Medulla oblongata (tissue), 1 donor: ENCODE results near the gene DLX3.

Experiments used
- DNase-seq: peaks from one replicate; pipeline ENCODE4 v3.0.0-alpha.2; 2015; ENCODE audit errors: extremely low spot score

DLX3 gene

GRCh38 chr17:50024808-50025207 lies 29.8 kb upstream of the DLX3 start:
- DNase-seq = no peak

- no peak for DNase-seq
Measured at GRCh38 chr17:50023520-50023919, 28.5 kb upstream of the DLX3 start.

DNA sequence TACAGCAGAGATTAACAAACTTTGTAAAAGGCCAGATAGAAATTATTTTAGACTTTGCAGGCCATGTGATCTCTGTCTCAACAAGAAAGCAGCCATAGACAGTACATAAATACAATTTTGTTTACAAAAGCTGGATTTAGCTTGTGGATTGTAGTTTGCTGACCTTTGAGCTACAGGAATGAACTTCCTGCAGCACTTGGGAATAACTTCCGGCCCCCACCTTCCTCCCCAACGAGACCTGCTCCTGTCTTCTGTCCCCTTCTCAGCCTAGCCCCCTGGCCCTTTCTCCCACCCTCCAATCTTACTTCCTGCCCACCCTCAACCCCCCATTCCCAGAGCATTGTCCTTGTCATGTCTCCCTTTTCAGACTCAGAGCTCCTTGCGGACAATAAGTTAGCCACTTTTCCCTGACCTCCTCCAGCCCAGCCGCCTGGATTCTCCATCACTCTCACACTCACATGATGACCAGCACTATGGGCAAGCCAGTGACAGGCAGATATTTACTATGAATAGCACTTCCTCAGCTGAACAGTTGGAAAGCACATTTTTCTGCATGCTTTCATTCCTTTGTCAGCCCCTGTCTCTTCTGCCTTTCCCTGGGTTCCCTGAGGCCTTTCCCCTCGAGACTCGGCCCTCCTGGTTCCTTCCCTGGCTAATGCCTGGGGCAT lies 27.6 kb upstream of the DLX3 start:
- DNase-seq = no peak

- no peak for DNase-seq
Measured at GRCh38 chr17:50021681-50022370, 26.8 kb upstream of the DLX3 start.

GRCh38 chr17:50020841-50021599 lies 26.0 kb upstream of the DLX3 start:
- DNase-seq = no peak

DNA sequence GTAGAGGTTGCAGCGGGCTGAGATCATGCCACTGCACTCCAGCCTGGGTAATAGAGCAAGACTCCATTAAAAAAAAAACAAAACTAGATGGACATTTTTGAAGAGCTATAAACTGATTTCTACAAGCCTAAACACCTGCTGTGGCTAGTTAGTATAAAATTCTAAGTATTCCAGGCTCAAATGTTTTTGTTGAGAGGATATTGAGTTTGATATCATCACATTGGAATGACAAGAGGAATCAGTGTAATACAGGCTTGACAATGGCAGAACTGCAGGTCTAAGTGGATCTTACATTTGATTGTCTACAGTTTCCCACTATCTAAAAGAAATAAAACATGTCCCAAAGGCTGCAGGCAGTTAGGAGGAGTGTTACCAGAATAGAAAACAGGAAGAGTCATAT lies 23.9 kb upstream of the DLX3 start:
- DNase-seq = no peak

DNA sequence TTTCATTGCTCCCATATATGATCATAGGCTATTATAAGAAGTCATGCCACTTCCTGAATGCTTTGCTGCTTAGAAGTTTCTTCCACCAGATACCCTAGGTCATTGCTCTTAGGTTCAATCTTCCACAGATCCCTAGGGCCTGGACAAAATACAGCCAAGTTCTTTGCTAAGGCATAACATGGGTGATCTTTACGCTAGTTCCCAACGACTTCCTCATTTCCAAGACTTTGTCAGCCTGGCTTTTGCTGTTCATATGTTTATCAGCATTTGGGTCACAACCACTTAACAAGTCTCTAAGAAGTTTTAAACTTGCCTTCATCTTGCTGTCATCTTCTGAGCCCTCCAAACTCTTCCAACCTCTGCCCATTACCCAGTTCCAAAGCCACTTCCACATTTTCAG lies 20.1 kb upstream of the DLX3 start:
- no peak for DNase-seq

- no peak for DNase-seq
Measured at GRCh38 chr17:50014471-50015088, 19.6 kb upstream of the DLX3 start.

GRCh38 chr17:50013079-50013478 lies 18.1 kb upstream of the DLX3 start:
- no peak for DNase-seq

DNA sequence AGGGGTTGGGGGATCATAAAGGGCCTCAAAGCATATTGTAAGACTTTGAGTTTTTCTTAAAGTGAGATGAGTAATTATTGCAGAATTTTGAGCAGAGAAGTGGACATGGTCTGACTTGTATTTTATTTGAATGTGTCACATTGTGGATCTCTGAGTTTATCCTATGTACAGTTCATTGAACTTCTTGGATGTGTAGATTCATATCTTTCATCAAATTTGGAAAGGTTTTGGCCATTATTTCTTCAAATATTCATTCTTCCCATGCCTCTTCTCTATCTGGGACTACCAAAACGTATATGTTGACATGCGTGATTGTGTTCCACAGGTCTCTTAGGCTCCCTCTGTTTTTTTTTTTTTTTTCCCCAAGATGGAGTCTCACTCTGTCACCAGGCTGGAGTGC lies 14.3 kb upstream of the DLX3 start:
- DNase-seq = no peak

DNA sequence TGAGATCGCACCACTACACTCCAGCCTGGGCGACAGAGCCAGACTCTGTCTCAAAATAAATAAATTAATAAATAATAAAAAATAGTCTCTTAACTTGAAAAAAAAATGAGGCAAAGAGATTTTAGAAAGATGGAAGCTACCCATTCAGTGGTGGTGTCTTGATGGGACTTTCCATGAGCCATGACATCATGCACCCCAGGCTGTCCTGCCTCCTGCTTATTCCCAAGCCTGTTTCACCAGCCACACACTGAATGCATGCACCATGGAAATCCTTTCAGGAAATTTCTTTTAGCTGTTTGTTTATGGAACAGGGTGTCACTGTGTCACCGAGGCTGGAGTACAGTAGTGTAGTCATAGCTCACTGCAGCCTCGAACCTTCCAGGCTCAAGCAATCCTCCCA lies 8.9 kb upstream of the DLX3 start:
- DNase-seq = no peak

DNA sequence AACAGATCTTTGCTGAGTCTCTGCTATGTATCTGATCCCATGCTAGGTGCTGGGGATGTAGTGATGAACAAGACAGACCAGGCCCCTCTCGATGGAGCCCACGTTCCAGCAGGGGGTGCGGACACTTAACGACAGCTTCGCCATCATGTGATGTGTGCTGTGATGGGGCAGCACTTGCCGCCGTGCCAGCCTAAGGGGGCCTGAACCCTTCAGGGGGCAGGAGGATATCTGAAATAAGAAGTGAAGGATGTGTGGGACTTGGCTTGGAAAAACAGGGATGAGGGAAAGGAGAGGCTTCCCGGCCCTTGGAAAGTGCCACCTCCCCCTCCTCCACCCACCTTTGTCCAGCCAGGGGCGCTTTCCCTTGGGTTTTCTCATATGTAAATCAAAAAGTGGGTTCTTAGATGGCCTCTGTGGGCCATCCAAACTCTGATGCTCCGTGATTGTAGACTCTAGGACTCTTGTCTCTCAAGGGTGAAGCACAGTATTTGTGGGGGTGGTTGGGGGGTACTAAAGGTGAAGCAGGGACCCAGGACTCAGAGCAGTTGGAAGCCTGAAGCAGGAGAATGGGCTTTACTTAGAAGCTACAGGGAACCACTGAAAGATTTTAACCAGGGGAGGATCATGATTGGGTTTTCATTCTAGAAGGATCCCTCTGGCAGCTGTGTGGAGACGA lies 4.0 kb upstream of the DLX3 start:
- no peak for DNase-seq

GRCh38 chr17:49997773-49998703 lies 3.0 kb upstream of the DLX3 start:
- peak; percentile 92 for DNase-seq

GRCh38 chr17:49997301-49997650 lies 2.3 kb upstream of the DLX3 start:
- no peak for DNase-seq

- no peak for DNase-seq
Measured at GRCh38 chr17:49996495-49997300, 1.7 kb upstream of the DLX3 start.

GRCh38 chr17:49996121-49996494 lies 1.1 kb upstream of the DLX3 start:
- no peak for DNase-seq

DNA sequence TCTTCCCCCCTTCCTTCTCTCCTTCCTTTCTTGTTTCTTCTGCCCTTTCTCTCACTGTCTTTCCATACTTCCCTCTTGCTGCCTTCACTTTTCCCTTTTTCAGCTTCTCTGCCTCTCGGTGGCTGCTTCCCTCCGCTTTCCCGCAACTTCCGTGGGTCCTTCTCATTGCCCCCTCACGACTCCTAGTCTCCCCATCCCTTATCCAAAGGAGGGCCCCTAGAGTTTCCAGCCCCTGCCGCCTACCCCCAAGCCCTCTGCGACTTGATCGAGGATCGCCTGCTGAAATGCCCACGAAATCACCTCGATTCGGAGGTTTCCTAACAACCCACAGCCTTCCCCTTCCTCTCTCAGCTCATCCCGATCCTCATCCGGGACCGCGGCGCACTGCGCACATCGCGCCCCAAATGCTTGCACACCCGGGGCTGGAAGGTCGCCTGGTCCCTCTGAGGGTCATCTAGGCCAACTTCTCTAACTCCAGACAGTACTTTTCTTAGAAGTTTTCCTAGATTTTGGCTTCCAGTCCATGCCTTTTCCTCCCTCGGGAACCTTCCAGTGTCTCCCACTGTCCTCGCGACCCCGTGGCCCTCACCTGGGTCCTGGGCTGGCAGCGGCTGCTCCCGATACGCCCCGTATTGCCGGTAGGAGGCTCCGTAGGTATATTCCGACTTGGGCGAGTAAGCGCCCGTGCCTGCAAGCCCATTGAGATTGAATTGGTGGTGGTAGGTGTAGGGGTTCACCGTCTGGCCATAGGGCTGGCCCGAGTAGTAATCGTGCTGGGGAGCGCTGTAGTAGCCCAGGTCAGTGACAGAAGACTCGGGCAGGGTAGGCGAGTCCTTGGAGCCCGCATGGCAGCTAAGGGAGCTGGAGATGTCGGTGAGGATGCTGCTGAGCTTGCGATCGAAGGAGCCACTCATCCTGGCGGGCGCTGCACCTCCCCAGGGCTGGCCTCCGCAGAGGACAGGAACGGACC lies 654 bp downstream of the DLX3 start:
- DNase-seq = no peak

GRCh38 chr17:49993423-49994060 lies 1.5 kb downstream of the DLX3 start:
- no peak for DNase-seq
